SU-DHL-6 (cell line): ENCODE data around the gene CLEC5A.

Experiments
- H2AFZ ChIP-seq: fragments of 200-600 bp; sonication (generic); 2 replicates; pipeline ENCODE4 v1.6.1; 2014; ENCODE audit warnings: low read depth, mild to moderate bottlenecking, moderate library complexity, mixed read lengths, antibody characterized with exemption, low read length; ENCODE audit not compliant: severe bottlenecking
- H3F3A ChIP-seq: fragments of 200-600 bp; shearing (Covaris generic); 2 replicates; pipeline ENCODE4 v1.6.0; 2016; ENCODE audit warnings: antibody characterized with exemption, mild to moderate bottlenecking; ENCODE audit not compliant: insufficient read depth
- H3K27ac ChIP-seq: fragments of 200-600 bp; sonication (generic); 2 replicates; pipeline ENCODE4 v1.5.1; 2016; ENCODE audit warnings: low read depth, mild to moderate bottlenecking, low read length, moderate library complexity, mixed read lengths
- H3K27me3 ChIP-seq: fragments of 200-600 bp; sonication (generic), shearing (Covaris generic); 2 replicates; pipeline ENCODE4 v1.6.0; 2014; ENCODE audit warnings: mild to moderate bottlenecking, low read length
- H3K36me3 ChIP-seq: fragments of 200-600 bp; sonication (generic); 2 replicates; pipeline ENCODE4 v1.6.1; 2014; ENCODE audit warnings: mild to moderate bottlenecking, low read length, mixed read lengths
- H3K4me2 ChIP-seq: fragments of 300-600, 200-600 bp; shearing (Covaris generic), sonication (generic); 2 replicates; pipeline ENCODE4 v1.6.0; 2014; ENCODE audit warnings: low read length, low read depth, mild to moderate bottlenecking; ENCODE audit not compliant: poor library complexity, severe bottlenecking
- H3K4me3 ChIP-seq: fragments of 200-600 bp; sonication (generic); 2 replicates; pipeline ENCODE4 v1.5.1; 2014; ENCODE audit warnings: antibody characterized with exemption, low read length, mild to moderate bottlenecking, mixed read lengths; ENCODE audit not compliant: insufficient read depth, poor library complexity, severe bottlenecking
- H3K79me2 ChIP-seq: fragments of 200-600 bp; sonication (generic); 2 replicates; pipeline ENCODE4 v1.6.1; 2014; ENCODE audit warnings: mild to moderate bottlenecking, low read length, moderate library complexity; ENCODE audit not compliant: insufficient read depth
- H3K9ac ChIP-seq: fragments of 200-600 bp; sonication (generic); 2 replicates; pipeline ENCODE4 v1.7.0; 2014; ENCODE audit warnings: mild to moderate bottlenecking, low read length
- H3K9me2 ChIP-seq: fragments of 200-600 bp; sonication (generic); replicated peaks from 2 replicates; pipeline ENCODE4 v1.6.1; 2014; ENCODE audit warnings: low read length; ENCODE audit not compliant: insufficient read depth
- H3K9me3 ChIP-seq: fragments of 200-600 bp; sonication (generic); 2 replicates; pipeline ENCODE4 v1.6.1; 2014; ENCODE audit warnings: low read length, mixed read lengths; ENCODE audit not compliant: insufficient read depth
- H4K20me1 ChIP-seq: fragments of 200-600 bp; sonication (generic); 2 replicates; pipeline ENCODE4 v1.6.1; 2014; ENCODE audit warnings: low read depth, mild to moderate bottlenecking, antibody characterized with exemption, low read length, moderate library complexity, mixed read lengths
- CTCF ChIP-seq: fragments of 200-600 bp; sonication (generic); IDR thresholded peaks from one replicate; pipeline ENCODE4 v1.5.1; 2017; ENCODE audit warnings: antibody characterized with exemption, mild to moderate bottlenecking, low read length, moderate library complexity; ENCODE audit not compliant: insufficient read depth, poor library complexity, severe bottlenecking
- EZH2phosphoT487 ChIP-seq: fragments of 200-600 bp; sonication (generic), shearing (Covaris generic); conservative IDR thresholded peaks from 2 replicates; pipeline ENCODE4 v1.6.1; 2018; ENCODE audit warnings: mild to moderate bottlenecking, antibody characterized with exemption, low read length, moderate library complexity, mixed read lengths

Gene CLEC5A

GRCh38 chr7:141954334-141954733 is 7.6 kb upstream of the CLEC5A start:
- H3K9me3 ChIP-seq = no peaks in the 10 kb centered on the region
- no peak overlapping the region for H2AFZ ChIP-seq
- no peak overlapping the region for H3K9ac ChIP-seq
- no peaks in the 10 kb centered on the region for H3K79me2 ChIP-seq
- no peaks in the 10 kb centered on the region; the same call in 1 of the 2 replicates for H3K9me2 ChIP-seq
- H3K36me3 ChIP-seq = no peaks in the 10 kb centered on the region
- H3K4me3 ChIP-seq = no peak overlapping the region
- TF ChIP-seq EZH2phosphoT487 (no peak), CTCF (no peak)
- H3K4me2 ChIP-seq = no peak overlapping the region
- H3K27ac ChIP-seq = no peak overlapping the region
- no peaks in the 10 kb centered on the region for H3F3A ChIP-seq
- no peaks in the 10 kb centered on the region for H4K20me1 ChIP-seq
- H3K27me3 ChIP-seq = no peaks in the 10 kb centered on the region

GRCh38 chr7:141952461-141952860 is 5.7 kb upstream of the CLEC5A start:
- H2AFZ ChIP-seq = no peak overlapping the region
- H3K36me3 ChIP-seq = no peaks in the 10 kb centered on the region
- H3K27me3 ChIP-seq = no peaks in the 10 kb centered on the region
- H3K9me2 ChIP-seq = no peaks in the 10 kb centered on the region; the same call in 1 of the 2 replicates
- H3K4me2 ChIP-seq = no peak overlapping the region
- no peaks in the 10 kb centered on the region for H3F3A ChIP-seq
- H3K9ac ChIP-seq = no peak overlapping the region
- H3K4me3 ChIP-seq = no peak overlapping the region
- no peaks in the 10 kb centered on the region for H4K20me1 ChIP-seq
- no peak overlapping the region for H3K27ac ChIP-seq
- no peaks in the 10 kb centered on the region for H3K9me3 ChIP-seq
- no peaks in the 10 kb centered on the region for H3K79me2 ChIP-seq
- no peak for TF ChIP-seq CTCF
- no peak for TF ChIP-seq EZH2phosphoT487

GRCh38 chr7:141950806-141951205 is 4.0 kb upstream of the CLEC5A start:
- no peaks in the 10 kb centered on the region for H4K20me1 ChIP-seq

More at GRCh38 chr7:141950806-141951205, 4.0 kb upstream of the CLEC5A start:
- Histone ChIP-seq H2AFZ (no peak overlapping the region), H3K9me3 (no peaks in the 10 kb centered on the region), H3K9me2 (no peaks in the 10 kb centered on the region; the same call in 1 of the 2 replicates), H3K36me3 (no peaks in the 10 kb centered on the region), H3K9ac (no peak overlapping the region), H3K27me3 (no peaks in the 10 kb centered on the region), H3F3A (no peaks in the 10 kb centered on the region), H3K4me2 (no peak overlapping the region), H3K79me2 (no peaks in the 10 kb centered on the region), H3K4me3 (no peak overlapping the region), H3K27ac (no peak overlapping the region)
- TF ChIP-seq CTCF = no peak
